HEK293T (cell line): ENCODE measurements around the gene NECTIN3.

ENCODE experiments used
- CTCF ChIA-PET: fragments of 350-600 bp; formaldehyde crosslinking; extraction: SDS; loops from one replicate; lab custom pipeline; 2021; ENCODE audit warnings: antibody characterized with exemption, inconsistent platforms; lab: Yijun Ruan, JAX
- POLR2A ChIA-PET: fragments of 350-600 bp; formaldehyde crosslinking; extraction: SDS; loops from one replicate; lab custom pipeline; 2020; ENCODE audit warnings: antibody characterized with exemption, inconsistent platforms; lab: Yijun Ruan, JAX
- DNase-seq: peaks from one replicate; pipeline ENCODE4 v3.0.0; 2012; ENCODE audit warnings: mixed read lengths; ENCODE audit errors: extremely low spot score
- ARNT ChIP-seq: fragments of 450-650 bp; IDR thresholded peaks from 2 replicates; pipeline ENCODE4 v1.6.1; 2017; ENCODE audit warnings: mild to moderate bottlenecking
- BHLHE40 ChIP-seq: fragments of 450-650 bp; IDR thresholded peaks from 2 replicates; pipeline ENCODE4 v1.6.1; 2016; ENCODE audit warnings: mild to moderate bottlenecking, moderate library complexity, borderline replicate concordance
- CTBP1 ChIP-seq: fragments of 450-650 bp; IDR thresholded peaks from 2 replicates; pipeline ENCODE4 v1.6.1; 2016; ENCODE audit warnings: borderline replicate concordance
- ELF4 ChIP-seq: fragments of 450-650 bp; IDR thresholded peaks from 2 replicates; pipeline ENCODE4 v1.6.1; 2017; ENCODE audit warnings: antibody characterized with exemption
- FOXA1 ChIP-seq: fragments of 450-650 bp; IDR thresholded peaks from 2 replicates; pipeline ENCODE4 v1.6.1; 2016; ENCODE audit warnings: mild to moderate bottlenecking
- FOXK2 ChIP-seq: fragments of 450-650 bp; IDR thresholded peaks from 2 replicates; pipeline ENCODE4 v1.6.1; 2016; ENCODE audit warnings: mild to moderate bottlenecking
- FOXM1 ChIP-seq: fragments of 450-650 bp; IDR thresholded peaks from 2 replicates; pipeline ENCODE4 v1.6.1; 2017; ENCODE audit warnings: mild to moderate bottlenecking, borderline replicate concordance
- HDGF ChIP-seq: fragments of 450-650 bp; IDR thresholded peaks from 2 replicates; pipeline ENCODE4 v1.6.1; 2017; ENCODE audit warnings: antibody characterized with exemption, borderline replicate concordance
- L3MBTL2 ChIP-seq: fragments of 450-650 bp; conservative IDR thresholded peaks from 2 replicates; pipeline ENCODE4 v1.6.1; 2016; ENCODE audit warnings: mild to moderate bottlenecking
- LEF1 ChIP-seq: fragments of 450-650 bp; IDR thresholded peaks from 2 replicates; pipeline ENCODE4 v1.6.1; 2017; ENCODE audit warnings: mild to moderate bottlenecking, borderline replicate concordance
- NFRKB ChIP-seq: fragments of 450-650 bp; IDR thresholded peaks from 2 replicates; pipeline ENCODE4 v1.6.1; 2016; ENCODE audit warnings: mild to moderate bottlenecking, moderate library complexity
- SP1 ChIP-seq: fragments of 450-650 bp; IDR thresholded peaks from 2 replicates; pipeline ENCODE4 v1.6.1; 2017
- SUZ12 ChIP-seq: fragments of 450-650 bp; IDR thresholded peaks from 2 replicates; pipeline ENCODE4 v1.6.1; 2016; ENCODE audit warnings: mild to moderate bottlenecking
- TARDBP ChIP-seq: fragments of 450-650 bp; IDR thresholded peaks from 2 replicates; pipeline ENCODE4 v1.6.1; 2016
- ZNF384 ChIP-seq: fragments of 450-650 bp; IDR thresholded peaks from 2 replicates; pipeline ENCODE4 v1.6.1; 2016
- TF ChIP-seq, protein P1 (sequence below): fragments of 450-650 bp; IDR thresholded peaks from 2 replicates; pipeline ENCODE4 v1.6.1; 2016

NECTIN3 gene

DNA sequence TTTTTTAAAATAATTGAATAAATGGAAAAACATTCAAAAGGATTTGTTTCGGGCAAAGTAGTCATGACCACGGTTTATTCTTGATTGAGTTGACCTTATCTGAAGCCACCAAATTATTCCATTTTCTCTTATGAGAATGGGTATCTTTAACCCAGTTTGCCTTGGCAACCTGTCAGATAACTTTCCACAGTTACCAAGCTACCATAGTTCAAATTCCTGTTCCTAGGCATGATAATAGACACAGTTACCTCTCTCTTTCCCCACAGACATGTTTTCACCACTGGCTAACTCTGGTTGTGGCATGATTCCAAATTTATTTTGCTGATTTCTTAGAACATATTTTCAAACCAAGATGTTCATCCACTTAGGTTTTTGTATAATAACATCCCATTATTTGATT is 84.9 kb downstream of the NECTIN3 start:
- no peak for DNase-seq
- TF ChIP-seq ZNF384 (no peak), L3MBTL2 (no peak), NFRKB (no peak), SP1 (no peak), HDGF (no peak), FOXA1 (no peak), BHLHE40 (no peak), ELF4 (no peak)
- TF ChIP-seq, protein P1, sequence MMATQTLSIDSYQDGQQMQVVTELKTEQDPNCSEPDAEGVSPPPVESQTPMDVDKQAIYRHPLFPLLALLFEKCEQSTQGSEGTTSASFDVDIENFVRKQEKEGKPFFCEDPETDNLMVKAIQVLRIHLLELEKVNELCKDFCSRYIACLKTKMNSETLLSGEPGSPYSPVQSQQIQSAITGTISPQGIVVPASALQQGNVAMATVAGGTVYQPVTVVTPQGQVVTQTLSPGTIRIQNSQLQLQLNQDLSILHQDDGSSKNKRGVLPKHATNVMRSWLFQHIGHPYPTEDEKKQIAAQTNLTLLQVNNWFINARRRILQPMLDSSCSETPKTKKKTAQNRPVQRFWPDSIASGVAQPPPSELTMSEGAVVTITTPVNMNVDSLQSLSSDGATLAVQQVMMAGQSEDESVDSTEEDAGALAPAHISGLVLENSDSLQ = no peak
- POLR2A ChIA-PET = no interaction called here
- CTCF ChIA-PET = no interaction called here

DNA sequence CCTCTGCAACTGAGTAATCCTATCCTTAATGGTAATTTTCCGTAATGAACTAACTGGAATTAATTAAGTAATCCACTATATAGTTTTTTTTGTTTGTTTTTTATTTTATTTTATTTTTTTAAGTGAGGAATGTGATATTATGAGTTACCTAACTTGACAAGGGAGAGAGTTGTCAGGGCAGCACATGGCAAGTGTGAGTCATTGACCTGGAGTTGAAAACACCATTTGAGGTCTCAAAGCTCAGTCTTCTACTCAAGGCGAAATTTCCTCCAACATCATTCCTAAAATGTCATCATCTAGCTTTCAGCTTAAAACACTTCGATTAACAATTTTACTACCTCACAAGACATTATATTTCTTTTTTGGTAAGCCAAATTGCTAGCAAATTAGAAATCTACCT is 87.8 kb downstream of the NECTIN3 start:
- no peak for DNase-seq
- TF ChIP-seq FOXK2 = no peak
- TF ChIP-seq BHLHE40 = no peak
- TF ChIP-seq FOXM1 = no peak
- no peak for TF ChIP-seq LEF1
- no peak for TF ChIP-seq TARDBP
- TF ChIP-seq L3MBTL2 = no peak
- no peak for TF ChIP-seq NFRKB
- no peak for TF ChIP-seq HDGF
- ChIA-PET CTCF (no interaction called here), POLR2A (no interaction called here)

DNA sequence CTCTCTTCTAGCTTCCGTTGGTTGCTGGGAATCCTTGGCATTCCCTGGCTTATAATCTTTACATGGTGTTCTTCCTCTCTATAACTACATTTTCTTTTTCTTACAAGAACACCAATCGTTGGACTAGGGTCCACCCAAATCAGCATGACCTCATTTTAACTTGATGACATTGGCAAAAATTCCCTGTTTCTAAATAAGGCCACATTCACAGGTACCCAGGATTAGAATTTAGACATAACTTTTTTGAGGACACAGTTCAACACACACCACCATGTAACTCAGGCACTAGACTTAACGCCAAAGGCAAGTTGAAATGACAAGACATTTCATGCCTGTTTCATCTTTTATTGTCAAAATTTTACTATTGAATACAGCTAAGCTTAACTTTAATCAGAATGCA is 93.0 kb downstream of the NECTIN3 start:
- DNase-seq = no peak
- TF ChIP-seq ELF4 = no peak
- TF ChIP-seq FOXA1 = no peak
- TF ChIP-seq CTBP1 = no peak
- TF ChIP-seq SUZ12 = no peak
- TF ChIP-seq BHLHE40 = no peak
- no peak for TF ChIP-seq FOXM1
- TF ChIP-seq SP1 = no peak
- TF ChIP-seq TARDBP = no peak
- no peak for TF ChIP-seq NFRKB
- TF ChIP-seq, protein P1 = no peak
- no peak for TF ChIP-seq L3MBTL2
- TF ChIP-seq HDGF = no peak
- no peak for TF ChIP-seq ZNF384
- POLR2A ChIA-PET = no interaction called here
- CTCF ChIA-PET = no interaction called here

DNA sequence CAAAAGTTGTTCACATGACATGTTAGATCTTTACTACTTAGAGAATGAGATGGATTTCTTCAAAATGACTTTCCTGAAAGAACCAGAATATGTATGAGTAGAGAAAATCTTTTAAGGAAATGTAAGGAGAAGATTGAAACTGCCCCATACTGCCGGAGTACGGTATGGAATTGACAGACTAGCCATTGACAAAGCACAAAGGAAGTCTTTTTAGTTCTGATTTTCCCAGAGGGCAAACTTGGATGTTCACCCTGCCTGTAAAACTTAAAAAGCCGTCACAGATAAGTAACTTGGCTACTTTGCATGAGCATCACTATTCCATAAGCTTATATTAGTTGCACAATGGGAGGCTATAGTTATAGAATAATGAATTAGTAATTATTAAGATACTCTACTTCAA is 93.8 kb downstream of the NECTIN3 start:
- ChIA-PET CTCF (no interaction called here), POLR2A (no interaction called here)
- TF ChIP-seq HDGF (no peak), ZNF384 (no peak)
- no peak for DNase-seq

DNA sequence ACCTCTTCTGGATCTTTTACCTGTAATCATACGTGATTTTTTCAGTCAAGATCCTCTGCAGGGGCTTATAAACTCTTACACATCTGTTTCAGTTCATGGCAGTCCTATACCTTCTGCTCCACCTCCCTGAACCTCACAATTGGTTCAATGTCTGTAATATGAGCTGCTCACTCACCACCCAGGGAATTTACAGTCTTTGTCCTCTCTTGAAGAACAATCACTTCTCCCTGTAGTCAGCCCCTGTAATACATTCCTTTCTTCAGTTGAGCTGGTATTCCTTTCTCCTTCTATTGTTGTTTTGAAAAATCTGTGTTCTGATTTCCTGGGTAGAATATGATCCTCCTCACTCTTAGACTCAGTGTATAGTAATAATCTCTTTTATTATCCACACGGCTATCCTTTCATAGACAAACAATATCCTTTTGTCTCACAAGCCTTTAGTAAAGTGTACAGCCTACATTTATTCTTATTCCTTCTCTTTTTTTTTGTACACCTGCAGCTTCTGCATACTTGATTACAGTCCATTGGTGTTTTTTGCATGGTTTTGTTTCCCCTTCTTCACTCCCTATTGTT is 101.8 kb downstream of the NECTIN3 start:
- POLR2A ChIA-PET = no interaction called here
- TF ChIP-seq, protein P1 = no peak
- TF ChIP-seq TARDBP (no peak), NFRKB (no peak), SUZ12 (no peak), CTBP1 (no peak), ZNF384 (no peak), LEF1 (no peak), SP1 (no peak), FOXM1 (no peak), BHLHE40 (no peak), FOXK2 (no peak), L3MBTL2 (no peak), ARNT (no peak), ELF4 (no peak), FOXA1 (no peak), HDGF (no peak)
- DNase-seq = no peak
- CTCF ChIA-PET = no interaction called here

DNA sequence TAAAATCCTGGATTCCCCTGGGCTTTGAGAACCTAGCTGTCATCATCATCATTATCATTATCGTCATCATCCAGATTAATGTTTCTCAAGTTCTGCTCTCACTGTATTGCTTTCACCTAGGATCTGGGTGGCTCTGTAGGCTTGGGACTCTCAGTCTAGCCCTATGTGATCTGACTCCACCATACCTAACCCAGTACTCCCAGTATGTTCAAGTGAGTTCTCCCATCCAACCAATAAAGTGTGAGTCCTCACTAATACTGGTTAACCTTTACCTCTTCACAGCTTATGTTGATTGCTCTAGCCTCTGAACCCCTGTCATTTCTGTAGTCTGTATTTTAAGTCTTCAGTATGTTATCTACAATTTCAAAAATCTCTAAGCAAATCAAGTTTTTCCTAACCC is 102.3 kb downstream of the NECTIN3 start:
- CTCF ChIA-PET = no interaction called here
- DNase-seq = no peak
- no peak for TF ChIP-seq LEF1
- no peak for TF ChIP-seq SP1
- TF ChIP-seq ELF4 = no peak
- no peak for TF ChIP-seq BHLHE40
- TF ChIP-seq ZNF384 = no peak
- TF ChIP-seq, protein P1 = no peak
- TF ChIP-seq SUZ12 = no peak
- no peak for TF ChIP-seq NFRKB
- TF ChIP-seq TARDBP = no peak
- no peak for TF ChIP-seq FOXA1
- no peak for TF ChIP-seq ARNT
- TF ChIP-seq FOXK2 = no peak
- TF ChIP-seq HDGF = no peak
- POLR2A ChIA-PET = no interaction called here
